Measurements from ENCODE around the gene MCF2L. TPM values are rescaled to one million over a fixed set of nuclear protein-coding genes. Genes with fewer than 3 reads are reported as not detected.
"Not testable (repeated sequence)": the region's sequence is repeated elsewhere in the genome, so short reads cannot be mapped to it uniquely, and the experiment has no call there.

The MCF2L gene
- total RNA-seq, 1 experiment from 2014 or later: 4.5 TPM

DNA sequence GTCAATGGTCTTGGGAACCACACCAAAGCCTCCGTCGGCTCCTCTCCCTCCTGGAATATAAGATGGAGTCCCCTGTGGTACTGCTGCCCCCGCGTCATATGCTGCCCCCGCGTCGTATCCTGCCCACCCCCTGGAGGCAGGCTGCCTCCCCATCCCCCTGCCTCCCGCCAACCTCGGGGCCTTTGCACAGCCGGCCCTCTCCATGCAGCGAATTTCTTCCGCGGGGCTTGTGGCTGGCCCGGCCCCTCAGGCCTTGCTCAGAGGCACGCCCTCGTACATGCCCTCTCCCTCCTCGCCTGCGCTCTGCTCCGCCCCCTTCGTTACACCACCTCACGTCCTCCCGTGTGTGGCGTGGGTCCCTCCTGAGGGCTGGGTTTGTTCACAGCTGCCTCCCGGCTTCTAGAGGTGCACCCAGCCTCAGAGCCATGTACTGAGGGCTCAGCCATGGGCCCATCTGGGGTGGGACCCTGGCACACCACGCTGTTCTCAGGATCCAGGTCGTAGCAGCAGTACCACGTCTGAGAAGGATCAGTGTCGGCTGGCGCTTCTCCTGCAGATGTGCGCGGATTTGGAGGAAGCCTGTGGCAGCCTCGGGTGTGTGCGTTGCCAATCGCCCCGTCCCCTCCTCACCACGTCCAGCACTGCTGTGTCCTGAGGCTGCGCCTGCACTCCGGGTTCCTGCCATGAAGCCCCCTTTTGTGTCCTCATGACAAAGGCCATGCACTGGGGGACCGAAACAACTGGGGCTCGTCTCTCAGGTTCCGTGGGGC lies 47.7 kb downstream of the MCF2L start:
- no peak for DNase-seq (ENCODE audit: low spot score)

- no peak for DNase-seq (ENCODE audit: low spot score)
Observed at GRCh38 chr13:113017506-113018215, 48.6 kb downstream of the MCF2L start.

DNA sequence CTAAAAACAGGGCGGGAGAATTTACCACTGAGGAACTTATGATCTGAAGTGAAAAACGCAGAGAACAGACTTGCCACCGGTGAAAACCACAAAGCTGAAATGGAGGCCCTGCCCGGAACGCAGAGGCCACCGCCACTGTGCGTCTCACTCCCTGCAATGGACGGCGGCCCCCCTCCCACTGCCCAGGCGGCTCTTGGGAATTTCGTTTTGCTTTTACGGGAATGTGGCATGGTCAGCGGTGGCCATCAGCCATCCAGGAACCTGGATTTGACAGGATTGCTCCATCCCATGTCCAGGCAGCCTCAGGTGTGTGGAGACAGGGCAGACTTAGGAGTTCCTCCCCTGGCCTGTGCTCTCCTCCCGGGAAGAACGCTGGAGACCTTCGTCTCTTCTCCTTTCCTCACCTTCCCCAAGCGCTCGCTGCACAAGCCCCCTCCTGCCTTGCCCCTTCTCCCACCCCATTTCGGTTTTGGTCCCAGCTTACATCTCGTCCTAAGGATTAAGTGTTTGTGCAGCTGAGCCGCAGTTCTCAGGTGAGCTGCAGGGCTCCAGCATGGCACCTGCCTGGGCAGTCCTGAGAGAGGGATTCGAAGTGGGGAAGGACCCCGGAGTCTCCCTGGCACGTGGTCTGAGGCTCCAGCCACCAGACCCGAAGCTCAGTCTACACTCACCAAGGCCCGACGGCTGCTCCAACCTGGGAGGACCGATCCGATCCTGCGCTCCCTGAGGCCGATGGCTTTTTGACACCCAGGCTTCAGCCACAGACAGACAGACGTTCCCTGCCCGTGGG lies 49.9 kb downstream of the MCF2L start:
- DNase-seq (ENCODE audit: low spot score): no peak

DNA sequence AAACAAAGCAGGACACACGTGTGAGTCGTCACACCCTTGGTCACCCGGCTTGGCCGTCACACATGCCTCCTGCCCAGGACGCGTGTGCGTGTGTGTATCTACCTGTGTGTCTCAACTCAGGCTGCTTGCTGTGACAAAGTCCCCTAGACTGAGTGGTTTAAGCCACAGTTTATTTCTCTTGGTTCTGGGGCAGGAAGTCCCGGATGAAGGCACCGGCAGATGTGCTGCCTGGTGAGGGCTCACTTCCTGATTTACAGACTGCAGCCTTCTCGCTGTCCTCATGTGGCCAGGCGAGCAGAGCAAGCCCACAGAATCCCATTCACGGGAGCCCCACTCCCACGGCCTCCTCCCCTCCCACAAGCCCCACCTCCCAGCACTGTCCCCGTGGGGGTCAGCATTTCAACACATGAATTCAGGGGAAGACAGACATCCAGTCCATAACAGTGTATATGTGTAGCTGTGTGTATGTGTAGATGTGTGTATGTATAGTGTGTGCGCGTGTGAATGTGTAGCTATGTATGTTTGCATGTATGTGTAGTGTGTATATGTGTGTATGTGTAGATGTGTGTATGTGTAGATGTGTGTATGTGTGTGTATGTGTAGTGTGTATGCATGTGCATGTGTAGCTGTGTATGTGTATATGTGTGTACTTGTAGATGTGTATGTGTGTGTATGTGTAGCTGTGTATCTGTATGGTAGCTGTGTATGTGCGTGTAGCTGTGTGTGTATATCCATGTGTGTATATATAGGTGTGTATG lies 51.5 kb downstream of the MCF2L start:
- DNase-seq (ENCODE audit: low spot score): no peak

GRCh38 chr13:113021391-113021790 lies 52.4 kb downstream of the MCF2L start:
- no peak for DNase-seq (ENCODE audit: low spot score)

- no peak for DNase-seq (ENCODE audit: low spot score)
Observed at GRCh38 chr13:113021811-113022210, 52.8 kb downstream of the MCF2L start.

DNA sequence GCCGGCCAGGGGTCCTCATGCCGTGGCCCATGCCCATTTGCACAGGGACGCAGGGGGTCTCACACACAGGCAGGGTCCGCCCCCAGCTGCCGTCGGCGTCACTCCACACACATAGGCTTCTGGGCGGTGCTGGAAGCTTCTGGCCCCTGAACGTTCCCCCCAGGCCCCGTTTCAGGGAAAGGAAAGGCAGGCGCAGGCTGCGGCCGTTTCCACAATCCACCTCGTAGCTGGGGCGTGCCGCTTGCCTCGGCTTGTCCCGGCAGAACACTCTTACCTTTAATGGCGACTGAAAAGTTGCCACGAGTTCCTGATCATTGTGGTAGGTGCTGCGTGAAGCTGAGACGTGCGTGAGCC lies 53.4 kb downstream of the MCF2L start:
- no peak for DNase-seq (ENCODE audit: low spot score)

- no peak for DNase-seq (ENCODE audit: low spot score)
Observed at GRCh38 chr13:113022745-113023574, 53.9 kb downstream of the MCF2L start.

DNA sequence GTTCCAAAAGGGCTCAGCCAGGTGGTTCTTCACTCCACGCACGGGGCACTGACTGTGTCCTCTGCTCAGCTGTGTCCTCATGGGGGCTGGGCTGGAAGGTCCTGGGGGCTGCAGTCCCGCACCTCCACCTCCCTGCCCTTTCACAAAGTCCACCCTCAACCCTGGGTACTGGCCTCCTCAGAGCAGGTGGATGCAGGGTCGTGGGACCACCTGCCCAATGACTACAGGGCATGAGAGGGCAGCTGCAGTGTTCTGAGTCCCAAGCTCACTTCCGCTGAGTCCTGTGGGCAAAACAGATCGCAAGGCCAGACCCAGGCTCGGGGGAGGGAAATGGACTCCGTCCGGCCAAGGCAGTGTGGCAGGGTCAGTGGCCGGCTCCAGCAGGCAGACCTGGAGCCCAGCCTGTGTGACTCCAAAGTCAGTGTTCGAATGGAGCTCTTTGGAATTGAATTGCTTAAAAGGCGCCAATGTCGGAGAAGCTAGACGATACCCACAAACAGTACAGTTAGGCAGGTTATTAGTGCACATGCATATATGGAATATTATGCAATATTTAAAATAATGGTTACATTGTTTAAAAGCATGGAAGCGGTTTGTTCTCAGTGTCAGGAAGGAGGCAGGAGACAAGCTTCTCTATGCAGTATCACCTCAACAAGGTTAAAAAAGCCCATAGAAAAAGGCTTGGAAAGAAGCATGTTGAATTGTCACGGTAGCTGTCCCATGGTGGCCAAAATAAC lies 54.8 kb downstream of the MCF2L start:
- DNase-seq (ENCODE audit: low spot score): no peak

GRCh38 chr13:113024466-113024865 lies 55.5 kb downstream of the MCF2L start:
- DNase-seq (ENCODE audit: low spot score): no peak

DNA sequence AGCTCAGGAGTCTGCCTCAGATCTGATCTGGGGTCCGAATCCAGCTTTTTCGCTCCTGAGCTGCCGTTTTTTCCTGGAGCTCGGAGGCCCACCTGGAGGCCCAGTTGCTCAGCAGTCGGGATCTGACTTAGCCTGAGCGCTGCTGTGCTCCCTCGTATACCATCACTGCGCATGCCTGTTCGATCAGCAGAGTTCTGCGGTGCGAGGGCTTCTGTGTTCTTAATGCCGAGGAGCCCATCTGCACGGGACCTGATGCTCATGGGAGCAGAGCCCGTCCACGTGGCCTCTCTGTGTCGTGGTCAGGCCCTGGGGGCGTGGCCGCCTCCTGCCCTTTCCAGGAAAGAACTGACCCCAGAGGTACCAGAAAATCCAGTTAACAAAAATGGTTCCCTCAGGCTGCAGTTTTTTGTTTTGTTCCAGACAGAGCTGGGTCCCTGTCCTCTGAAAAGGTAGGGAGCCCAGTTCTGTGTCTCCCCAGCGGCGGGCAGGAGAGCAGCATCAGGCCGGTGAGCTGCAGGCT lies 57.4 kb downstream of the MCF2L start:
- DNase-seq (ENCODE audit: low spot score): no peak

DNA sequence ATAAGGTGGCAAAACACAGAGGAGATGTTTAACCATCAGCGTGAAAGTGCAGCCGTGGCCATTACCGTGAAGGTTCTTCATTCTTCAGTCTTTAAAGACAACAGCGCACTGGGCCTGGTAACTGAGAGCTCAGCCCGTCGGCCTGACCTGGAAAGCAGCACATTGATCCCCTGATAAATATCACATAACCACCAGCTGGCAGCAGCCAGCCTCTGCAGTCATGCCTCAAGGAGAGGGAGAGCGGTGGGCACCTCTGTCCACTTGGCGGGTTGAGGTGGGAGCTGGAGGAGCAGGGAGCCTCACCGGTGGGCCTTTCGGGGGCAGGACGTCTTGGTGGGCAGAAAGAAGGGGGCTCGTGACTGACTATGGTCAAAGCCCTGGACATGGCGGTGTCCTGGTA lies 58.1 kb downstream of the MCF2L start:
- DNase-seq (ENCODE audit: low spot score): no peak

DNA sequence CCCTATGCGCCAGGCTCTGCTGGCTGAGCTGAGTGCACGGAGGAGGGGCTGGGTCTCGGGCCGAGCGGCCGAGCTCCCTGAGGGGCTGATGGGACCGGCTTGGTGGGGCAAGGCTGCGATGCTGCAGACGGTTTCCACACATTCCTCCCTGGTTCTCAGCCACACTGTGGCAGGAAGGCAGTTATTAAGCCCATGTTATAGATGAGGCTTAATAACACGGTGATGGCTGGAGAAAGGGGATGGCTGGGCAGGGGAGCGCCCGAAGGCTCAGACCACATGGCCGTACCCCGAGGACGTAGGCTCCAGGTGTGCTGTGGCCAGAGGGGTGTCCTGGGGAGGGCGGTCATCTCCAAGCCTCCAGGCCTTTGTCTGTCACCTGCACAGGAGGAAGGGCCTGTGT lies 58.6 kb downstream of the MCF2L start:
- DNase-seq (ENCODE audit: low spot score): no peak

- DNase-seq (ENCODE audit: low spot score): no peak
Observed at GRCh38 chr13:113028336-113029060, 59.5 kb downstream of the MCF2L start.

DNA sequence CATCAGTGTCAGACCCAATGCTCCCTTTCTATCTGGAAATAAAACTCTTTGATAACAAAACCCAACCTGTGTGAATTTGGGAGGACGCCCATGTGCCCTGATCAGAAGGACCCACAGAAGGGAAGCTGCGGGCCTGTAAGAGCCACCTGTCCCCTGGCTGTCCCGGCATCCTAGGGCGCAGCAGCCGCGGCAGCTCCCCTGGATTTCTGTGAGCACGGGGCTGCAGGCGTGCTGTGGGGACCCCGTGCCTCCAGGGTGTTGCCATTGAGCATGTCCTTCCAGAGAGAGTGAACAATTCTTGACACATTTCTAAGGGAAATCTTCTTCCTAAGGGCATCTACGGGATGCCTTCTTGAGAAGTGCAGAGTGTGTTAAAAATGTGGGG lies 60.0 kb downstream of the MCF2L start:
- no peak for DNase-seq (ENCODE audit: low spot score)

DNA sequence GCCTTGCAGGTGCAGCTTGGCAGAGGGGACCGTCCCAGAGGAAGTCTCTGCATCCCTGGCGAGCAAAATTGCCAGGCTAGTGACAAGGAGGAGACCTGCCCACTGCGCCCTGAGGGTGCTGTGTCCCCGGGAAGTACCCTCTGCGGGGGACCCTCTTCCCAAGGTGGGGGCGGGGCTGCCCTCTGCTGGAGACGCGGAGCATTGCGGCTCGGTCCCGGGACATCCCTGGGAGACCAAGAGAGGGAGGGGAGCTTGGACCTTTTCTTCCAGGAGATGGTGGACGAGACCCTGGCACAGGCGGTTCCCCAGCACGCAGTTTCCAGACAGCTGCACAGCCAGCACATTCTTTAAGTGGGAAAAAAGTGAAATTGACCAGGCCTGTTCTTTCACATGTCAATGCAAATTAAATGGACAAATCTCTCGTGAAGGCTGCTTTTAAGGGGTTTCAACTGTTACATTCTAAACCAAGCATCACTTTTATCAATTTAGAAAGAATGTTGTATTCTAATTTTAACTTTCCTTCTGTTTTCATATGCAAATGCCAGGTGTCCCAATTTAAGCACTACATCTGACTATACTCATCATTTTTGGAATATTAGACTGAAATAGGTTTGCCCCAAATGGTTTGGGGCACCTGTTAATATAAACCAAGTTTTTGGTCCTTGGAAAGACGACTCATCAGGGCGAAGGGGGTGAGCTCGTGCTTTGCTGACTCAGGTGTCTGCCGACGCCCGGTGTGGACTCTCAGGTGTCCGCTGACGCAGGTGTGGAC lies 60.7 kb downstream of the MCF2L start:
- no peak for DNase-seq (ENCODE audit: low spot score)

DNA sequence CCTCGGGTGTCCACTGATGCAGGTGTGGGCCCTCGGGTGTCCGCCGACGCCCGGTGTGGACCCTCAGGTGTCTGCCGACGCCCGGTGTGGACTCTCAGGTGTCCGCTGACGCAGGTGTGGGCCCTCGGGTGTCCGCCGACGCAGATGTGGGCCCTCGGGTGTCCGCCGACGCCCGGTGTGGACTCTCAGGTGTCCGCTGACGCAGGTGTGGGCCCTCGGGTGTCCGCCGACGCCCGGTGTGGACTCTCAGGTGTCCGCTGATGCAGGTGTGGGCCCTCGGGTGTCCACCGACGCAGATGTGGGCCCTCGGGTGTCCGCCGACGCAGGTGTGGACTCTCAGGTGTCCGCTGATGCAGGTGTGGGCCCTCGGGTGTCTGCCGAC lies 61.2 kb downstream of the MCF2L start:
- DNase-seq (ENCODE audit: low spot score): not testable (repeated sequence)

DNA sequence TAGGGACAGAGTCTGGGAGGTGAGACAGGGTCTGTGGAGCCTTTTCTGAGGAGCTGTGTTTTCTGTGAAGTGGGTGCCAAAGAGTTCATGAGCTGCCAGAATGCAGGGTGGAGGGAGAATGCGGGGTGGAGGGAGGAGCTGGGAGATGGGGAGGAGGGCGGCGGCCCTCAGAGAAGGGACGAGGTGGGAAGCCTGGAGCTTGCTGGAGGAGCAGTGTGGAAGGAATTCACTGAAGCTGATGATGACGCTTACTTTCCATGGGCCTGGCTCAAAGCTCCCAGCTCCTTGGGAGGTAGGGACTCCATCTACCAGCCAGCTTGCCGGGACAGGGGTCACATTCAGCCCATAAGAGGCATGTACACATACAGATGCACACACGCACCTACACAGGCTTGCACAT lies 62.5 kb downstream of the MCF2L start:
- no peak for DNase-seq (ENCODE audit: low spot score)

- DNase-seq (ENCODE audit: low spot score): no peak
Observed at GRCh38 chr13:113032291-113032690, 63.3 kb downstream of the MCF2L start.
